Endodermal cell (in vitro differentiated cells): ENCODE data around the gene NPAS3. TPM values are rescaled to one million over a fixed set of nuclear protein-coding genes. Genes with fewer than 3 reads are reported as not detected.

Experiments
- DNase-seq: peaks from one replicate; pipeline ENCODE4 v3.0.0-alpha.2; 2017
- H3K27ac ChIP-seq: 2 replicates; pipeline ENCODE4 v1.5.1; 2013; ENCODE audit warnings: mild to moderate bottlenecking, low read depth, low read length, moderate library complexity
- H3K27me3 ChIP-seq: 2 replicates; pipeline ENCODE4 v1.6.1; 2013; ENCODE audit warnings: mild to moderate bottlenecking, low read length, moderate library complexity; ENCODE audit not compliant: insufficient read depth, control insufficient read depth, poor library complexity, severe bottlenecking
- H3K36me3 ChIP-seq: 2 replicates; pipeline ENCODE4 v1.7.0; 2013; ENCODE audit warnings: mild to moderate bottlenecking, low read length, moderate library complexity; ENCODE audit not compliant: control insufficient read depth, insufficient read depth
- H3K4me1 ChIP-seq: one replicate; pipeline ENCODE4 v1.7.0; 2013; ENCODE audit warnings: low read length; ENCODE audit not compliant: control insufficient read depth, insufficient read depth
- H3K4me3 ChIP-seq: 2 replicates; pipeline ENCODE4 v1.5.1; 2013; ENCODE audit warnings: mild to moderate bottlenecking, low read length, moderate library complexity
- H3K9ac ChIP-seq: 2 replicates; pipeline ENCODE4 v1.6.1; 2013; ENCODE audit warnings: mild to moderate bottlenecking, low read length, moderate library complexity; ENCODE audit not compliant: poor library complexity, severe bottlenecking; ENCODE audit errors: extremely low read depth
- H3K9me3 ChIP-seq: 2 replicates; pipeline ENCODE4 v1.6.1; 2013; ENCODE audit warnings: mild to moderate bottlenecking, low read length, moderate library complexity; ENCODE audit not compliant: control insufficient read depth
- H3K27ac Mint-ChIP-seq: 2 replicates; pipeline ENCODE4 v1.8.0; 2020; ENCODE audit warnings: mixed read lengths
- H3K27me3 Mint-ChIP-seq: 2 replicates; pipeline ENCODE4 v1.8.0; 2021; ENCODE audit warnings: mild to moderate bottlenecking, mixed read lengths; ENCODE audit not compliant: insufficient read depth
- H3K36me3 Mint-ChIP-seq: 2 replicates; pipeline ENCODE4 v1.8.0; 2020; ENCODE audit warnings: low read depth, mixed read lengths
- H3K4me1 Mint-ChIP-seq: 2 replicates; pipeline ENCODE4 v1.8.0; 2020; ENCODE audit warnings: mixed read lengths
- H3K4me3 Mint-ChIP-seq: 2 replicates; pipeline ENCODE4 v1.8.0; 2020; ENCODE audit warnings: mild to moderate bottlenecking, moderate library complexity, mixed read lengths
- H3K9me3 Mint-ChIP-seq: 2 replicates; pipeline ENCODE4 v1.8.0; 2020; ENCODE audit warnings: mild to moderate bottlenecking, mixed read lengths
- WGBS, 2 experiments: methylation state at CpG; one replicate each; pipeline versions ENCODE4 v1.1.5 to v1.1.7; 2013; ENCODE audit warnings: missing lambda C conversion rate in 2 of 2, mixed read lengths in 1 of 2; ENCODE audit not compliant: insufficient coverage in 1 of 2, insufficient read length in 1 of 2; 5-methylcytosine and 5-hydroxymethylcytosine counted together
- total RNA-seq, 2 donors: library from RNA; stranded (reverse); fragmentation: NEBNext Ultra II Directional in 1 of 2; extraction: Animal tissue kit (Norgen Biotek cat#: 25700) in 1 of 2; gene quantifications; 2 replicates in 1 of 2; 3 replicates in 1 of 2; pipeline ENCODE4 v1.2.1, GENCODE V29; 2021
- TF ChIP-seq, protein P1 (sequence below): fragments of 200-600 bp; sonication (generic); conservative IDR thresholded peaks from 2 replicates; pipeline ENCODE4 v1.5.0; 2021; ENCODE audit warnings: antibody characterized with exemption, mild to moderate bottlenecking

The NPAS3 gene
- total RNA-seq, 2 donors from 2014 or later, result 1.4 to 1.6 TPM

DNA sequence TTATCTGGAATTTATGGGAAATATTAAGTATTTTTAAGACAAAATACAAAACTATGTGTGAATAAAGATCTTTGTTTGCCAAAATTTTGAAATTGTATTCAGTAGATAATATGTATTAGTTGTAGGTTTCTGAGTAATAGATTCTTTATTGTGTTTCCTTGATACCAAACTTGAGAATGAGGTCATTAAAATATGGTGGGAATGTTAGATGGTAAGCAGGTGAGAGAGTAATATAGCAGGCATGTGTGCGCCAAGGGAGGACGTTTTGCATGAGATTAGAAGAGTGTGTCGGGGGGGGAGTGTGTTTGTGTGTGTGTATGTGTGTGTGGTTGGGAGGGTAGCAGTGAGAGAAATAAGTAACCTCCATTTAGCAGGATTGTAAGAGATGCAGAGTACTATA lies 376.5 kb downstream of the NPAS3 start:
- H3K36me3 Mint-ChIP-seq, result no peaks in the 10 kb centered on the region
- no peak overlapping the region for H3K4me3 Mint-ChIP-seq
- TF ChIP-seq, protein P1, sequence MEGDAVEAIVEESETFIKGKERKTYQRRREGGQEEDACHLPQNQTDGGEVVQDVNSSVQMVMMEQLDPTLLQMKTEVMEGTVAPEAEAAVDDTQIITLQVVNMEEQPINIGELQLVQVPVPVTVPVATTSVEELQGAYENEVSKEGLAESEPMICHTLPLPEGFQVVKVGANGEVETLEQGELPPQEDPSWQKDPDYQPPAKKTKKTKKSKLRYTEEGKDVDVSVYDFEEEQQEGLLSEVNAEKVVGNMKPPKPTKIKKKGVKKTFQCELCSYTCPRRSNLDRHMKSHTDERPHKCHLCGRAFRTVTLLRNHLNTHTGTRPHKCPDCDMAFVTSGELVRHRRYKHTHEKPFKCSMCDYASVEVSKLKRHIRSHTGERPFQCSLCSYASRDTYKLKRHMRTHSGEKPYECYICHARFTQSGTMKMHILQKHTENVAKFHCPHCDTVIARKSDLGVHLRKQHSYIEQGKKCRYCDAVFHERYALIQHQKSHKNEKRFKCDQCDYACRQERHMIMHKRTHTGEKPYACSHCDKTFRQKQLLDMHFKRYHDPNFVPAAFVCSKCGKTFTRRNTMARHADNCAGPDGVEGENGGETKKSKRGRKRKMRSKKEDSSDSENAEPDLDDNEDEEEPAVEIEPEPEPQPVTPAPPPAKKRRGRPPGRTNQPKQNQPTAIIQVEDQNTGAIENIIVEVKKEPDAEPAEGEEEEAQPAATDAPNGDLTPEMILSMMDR, result no peak
- H3K9me3 Mint-ChIP-seq, result no peaks in the 10 kb centered on the region
- Histone ChIP-seq H3K9ac (no peak overlapping the region), H3K9me3 (no peaks in the 10 kb centered on the region), H3K4me3 (no peak overlapping the region), H3K27ac (no peak overlapping the region), H3K27me3 (no peaks in the 10 kb centered on the region), H3K36me3 (no peaks in the 10 kb centered on the region), H3K4me1 (peaks cover 5% of the 10 kb centered on the region)
- WGBS, 2 experiments, result 90% methylated on average over 3 of the region's 3 CpGs
- H3K27me3 Mint-ChIP-seq, result no peaks in the 10 kb centered on the region
- DNase-seq, result no peak
- H3K4me1 Mint-ChIP-seq, result peaks cover 1% of the 10 kb centered on the region
- no peak overlapping the region for H3K27ac Mint-ChIP-seq

DNA sequence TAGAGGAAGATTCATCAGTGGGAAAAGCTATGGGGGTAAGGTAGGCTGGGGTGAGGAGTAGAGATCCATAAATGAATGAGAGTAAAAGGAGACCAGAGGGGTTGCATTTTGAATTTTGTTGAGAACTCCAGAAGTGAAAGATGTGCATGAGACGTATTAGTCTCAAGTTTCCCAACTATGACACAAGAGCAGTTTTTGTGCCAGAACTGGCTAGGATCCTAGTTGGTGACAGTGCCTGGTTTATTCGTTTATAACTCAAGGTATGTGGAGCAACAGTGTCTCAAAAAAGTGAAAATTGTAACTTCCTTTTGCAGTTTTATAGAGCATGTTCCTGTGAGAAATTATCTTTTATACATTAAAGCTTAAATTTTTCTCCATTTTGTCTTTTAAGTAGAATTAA lies 377.0 kb downstream of the NPAS3 start:
- H3K4me3 Mint-ChIP-seq, result no peak overlapping the region
- no peak overlapping the region for H3K9ac ChIP-seq
- H3K4me1 ChIP-seq, result peaks cover under 1% of the 10 kb centered on the region
- H3K27ac Mint-ChIP-seq, result no peak overlapping the region
- H3K9me3 Mint-ChIP-seq, result no peaks in the 10 kb centered on the region
- no peaks in the 10 kb centered on the region for H3K9me3 ChIP-seq
- no peaks in the 10 kb centered on the region for H3K36me3 Mint-ChIP-seq
- no peak overlapping the region for H3K4me3 ChIP-seq
- no peaks in the 10 kb centered on the region for H3K4me1 Mint-ChIP-seq
- no peak overlapping the region for H3K27ac ChIP-seq
- no peaks in the 10 kb centered on the region for H3K36me3 ChIP-seq
- WGBS, 2 experiments, result 91 to 94% methylated on average over 2 of the region's 2 CpGs
- no peaks in the 10 kb centered on the region for H3K27me3 Mint-ChIP-seq
- TF ChIP-seq, protein P1, result no peak
- H3K27me3 ChIP-seq, result no peaks in the 10 kb centered on the region
- no peak for DNase-seq

DNA sequence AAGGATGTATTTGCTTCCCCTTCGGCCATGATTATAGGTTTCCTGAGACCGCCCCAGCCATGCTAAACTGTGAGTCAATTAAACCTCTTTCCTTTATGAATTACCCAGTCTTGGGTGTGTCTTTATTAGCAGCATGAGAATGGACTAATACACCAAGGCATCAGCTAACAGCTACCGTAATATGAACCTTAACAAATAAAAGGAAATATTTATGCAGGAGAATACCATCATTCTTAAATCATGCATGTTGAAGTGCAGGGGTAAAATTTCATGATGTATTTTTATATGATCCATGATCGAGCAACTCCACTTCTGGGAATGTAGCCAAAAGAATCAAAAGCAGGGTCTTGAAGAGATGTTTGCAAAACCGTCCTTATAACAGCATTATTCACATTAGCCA lies 379.0 kb downstream of the NPAS3 start:
- H3K27me3 ChIP-seq, result no peaks in the 10 kb centered on the region
- H3K4me1 ChIP-seq, result no peaks in the 10 kb centered on the region
- H3K9me3 ChIP-seq, result no peaks in the 10 kb centered on the region
- no peaks in the 10 kb centered on the region for H3K36me3 ChIP-seq
- Mint-ChIP-seq H3K4me1 (peaks cover 3% of the 10 kb centered on the region), H3K36me3 (no peaks in the 10 kb centered on the region), H3K4me3 (no peak overlapping the region), H3K27me3 (no peaks in the 10 kb centered on the region), H3K27ac (no peak overlapping the region), H3K9me3 (no peaks in the 10 kb centered on the region)
- no peak overlapping the region for H3K4me3 ChIP-seq
- no peak for DNase-seq
- TF ChIP-seq, protein P1, result no peak
- WGBS, 2 experiments, result 88% methylated on average over 4 of the region's 5 CpGs; no CpG with 5 or more reads in 1 of the 2 experiments
- H3K9ac ChIP-seq, result no peak overlapping the region
- no peak overlapping the region for H3K27ac ChIP-seq
